A673 (cell line): ENCODE results near the gene MYO3A. TPM values are rescaled to one million over a fixed set of nuclear protein-coding genes. Genes with fewer than 3 reads are reported as not detected.
"Not testable (repeated sequence)": the region's sequence is repeated elsewhere in the genome, so short reads cannot be mapped to it uniquely, and the experiment has no call there.

ENCODE experiments used
- BruUV-seq: library from RNA; stranded (reverse); fragments of 400-500 nt; replicated peaks from 2 replicates; lab custom pipeline; 2021; lab: Mats Ljungman, UMichigan
- CTCF ChIA-PET: fragments of 300-600 bp; sonication (Branson Sonifier 250); formaldehyde crosslinking; loops from one replicate; lab custom pipeline; 2022; ENCODE audit warnings: antibody characterized with exemption; lab: Charles Lee
- POLR2A ChIA-PET: fragments of 300-600 bp; sonication (Branson Sonifier 250); formaldehyde crosslinking; loops from one replicate; lab custom pipeline; 2022; ENCODE audit warnings: antibody characterized with exemption; ENCODE audit not compliant: low non-redundant PET; lab: Charles Lee
- DNase-seq: peaks from one replicate; pipeline ENCODE4 v3.0.0-alpha.2; 2015; ENCODE audit warnings: low spot score
- H3K27ac ChIP-seq: fragments of 200-600 bp; sonication (generic); 2 replicates; pipeline ENCODE4 v1.5.1; 2016; ENCODE audit warnings: mixed run types, low read depth, mild to moderate bottlenecking, mixed read lengths, antibody characterized with exemption, low read length; ENCODE audit not compliant: poor library complexity, severe bottlenecking
- H3K27me3 ChIP-seq: fragments of 200-600 bp; sonication (generic); replicated peaks from 2 replicates; pipeline ENCODE4 v1.6.1; 2017; ENCODE audit warnings: mixed run types, low read depth, mild to moderate bottlenecking, mixed read lengths, antibody characterized with exemption, low read length; ENCODE audit not compliant: insufficient read depth, poor library complexity
- H3K36me3 ChIP-seq: fragments of 200-600 bp; sonication (generic); 2 replicates; pipeline ENCODE4 v1.6.1; 2016; ENCODE audit warnings: mixed run types, mild to moderate bottlenecking, mixed read lengths, antibody characterized with exemption, low read length; ENCODE audit not compliant: insufficient read depth, poor library complexity, severe bottlenecking
- H3K4me1 ChIP-seq: fragments of 200-600 bp; sonication (generic); 2 replicates; pipeline ENCODE4 v1.6.1; 2017; ENCODE audit warnings: mixed run types, mild to moderate bottlenecking, mixed read lengths, antibody characterized with exemption, low read length; ENCODE audit not compliant: insufficient read depth, poor library complexity, severe bottlenecking
- H3K4me3 ChIP-seq: fragments of 200-600 bp; sonication (generic); 2 replicates; pipeline ENCODE4 v1.5.1; 2016; ENCODE audit warnings: low read depth, mixed run types, mild to moderate bottlenecking, mixed read lengths, low read length; ENCODE audit not compliant: poor library complexity, severe bottlenecking
- H3K9me3 ChIP-seq: fragments of 200-600 bp; sonication (generic); 2 replicates; pipeline ENCODE4 v1.6.1; 2016; ENCODE audit warnings: mixed run types, low read depth, mild to moderate bottlenecking, mixed read lengths, antibody characterized with exemption, low read length; ENCODE audit not compliant: poor library complexity, severe bottlenecking
- CTCF ChIP-seq: fragments of 300-800, 200-600 bp; sonication (generic); conservative IDR thresholded peaks from 2 replicates; pipeline ENCODE4 v1.5.1; 2017; ENCODE audit warnings: low read depth, mild to moderate bottlenecking, antibody characterized with exemption, low read length, moderate library complexity, mixed read lengths
- EZH2 ChIP-seq: fragments of 200-600 bp; sonication (generic); IDR thresholded peaks from 2 replicates; pipeline ENCODE4 v1.6.1; 2017; ENCODE audit warnings: borderline replicate concordance, low read depth, mild to moderate bottlenecking, mixed read lengths, antibody characterized with exemption, low read length; ENCODE audit not compliant: poor library complexity, severe bottlenecking
- intact Hi-C: fragments of 100-400 bp; cut with micrococcal nuclease; formaldehyde crosslinking; loops from one replicate; pipeline ENCODE4 v1.10.0; 2022; ENCODE audit not compliant: unreplicated experiment
- total RNA-seq: library from RNA; stranded (reverse); gene quantifications from 2 replicates; pipeline ENCODE4 v1.2.3, GENCODE V29; 2021

MYO3A gene
- total RNA-seq, 1 experiment from 2014 or later: 0.88 TPM

DNA sequence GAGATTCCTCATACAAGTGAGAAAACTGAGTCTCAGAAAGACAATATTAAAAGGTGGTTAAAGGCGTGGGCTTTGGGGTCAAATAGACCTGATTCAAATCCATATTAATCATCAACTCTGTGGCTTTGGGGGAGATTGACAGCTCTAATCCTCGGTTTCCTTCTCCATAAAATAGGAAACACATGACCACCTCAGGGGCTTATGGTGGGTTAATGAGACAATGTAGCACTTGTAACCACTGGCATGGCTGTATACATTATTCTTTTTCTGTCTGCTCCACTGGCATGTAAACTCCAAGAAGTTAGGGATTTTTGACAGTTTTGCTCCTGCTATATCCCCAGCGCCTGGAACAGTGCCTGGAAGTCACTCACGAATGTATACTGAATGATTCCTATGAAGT, 161.8 kb downstream of the MYO3A start:
- TF ChIP-seq EZH2 (no peak), CTCF (no peak)
- H3K4me1 ChIP-seq: no peaks in the 10 kb centered on the region
- no peaks in the 10 kb centered on the region for H3K36me3 ChIP-seq
- BruUV-seq: no TSS peak
- H3K9me3 ChIP-seq: no peaks in the 10 kb centered on the region
- no peak overlapping the region for H3K4me3 ChIP-seq
- H3K27me3 ChIP-seq: no peaks in the 10 kb centered on the region
- ChIA-PET POLR2A (no interaction called here), CTCF (no interaction called here)
- H3K27ac ChIP-seq: no peak overlapping the region
- intact Hi-C loops: no loop called here
- DNase-seq: no peak

GRCh38 chr10:26097549-26097948, 163.5 kb downstream of the MYO3A start:
- H3K9me3 ChIP-seq, H3K27me3 ChIP-seq, BruUV-seq, intact Hi-C loops, DNase-seq, H3K36me3 ChIP-seq, H3K4me3 ChIP-seq, CTCF ChIA-PET, POLR2A ChIA-PET, H3K27ac ChIP-seq, H3K4me1 ChIP-seq: not testable (repeated sequence)

DNA sequence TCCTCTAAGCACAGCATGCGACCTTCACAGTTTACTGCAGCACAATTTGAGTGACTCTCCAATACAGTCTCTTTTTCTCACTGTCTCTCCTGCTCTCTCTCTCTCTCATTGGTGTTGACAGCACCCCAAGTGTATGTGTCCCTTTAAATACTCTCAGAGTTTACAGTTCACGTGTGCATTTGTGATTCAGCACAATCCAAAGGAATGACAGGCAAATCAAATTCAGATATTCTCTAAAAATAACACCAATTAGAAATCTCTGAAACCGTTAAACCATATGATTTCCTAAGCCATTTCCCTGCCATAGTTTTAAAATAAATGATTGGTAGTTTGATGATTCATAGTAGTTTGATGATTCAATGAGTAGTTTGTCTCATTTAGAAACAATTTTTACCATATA, 178.5 kb downstream of the MYO3A start:
- no peak for DNase-seq
- Histone ChIP-seq H3K4me3 (no peak overlapping the region), H3K27ac (no peak overlapping the region), H3K9me3 (no peaks in the 10 kb centered on the region), H3K4me1 (no peaks in the 10 kb centered on the region), H3K27me3 (no peaks in the 10 kb centered on the region), H3K36me3 (no peaks in the 10 kb centered on the region)
- ChIA-PET POLR2A (no interaction called here), CTCF (no interaction called here)
- BruUV-seq: no TSS peak
- TF ChIP-seq CTCF (no peak), EZH2 (no peak)
- intact Hi-C loops: no loop called here

- no peaks in the 10 kb centered on the region for H3K9me3 ChIP-seq
- H3K4me1 ChIP-seq: no peaks in the 10 kb centered on the region
- ChIA-PET CTCF (no interaction called here), POLR2A (no interaction called here)
- no peaks in the 10 kb centered on the region for H3K36me3 ChIP-seq
- intact Hi-C loops: no loop called here
- no peaks in the 10 kb centered on the region for H3K27me3 ChIP-seq
- DNase-seq: no peak
- no peak overlapping the region for H3K27ac ChIP-seq
- TF ChIP-seq EZH2 (no peak), CTCF (no peak)
- no TSS peak for BruUV-seq
- no peak overlapping the region for H3K4me3 ChIP-seq
These were observed 204.6 kb downstream of the MYO3A start for GRCh38 chr10:26138613-26139012.
